K562 (cell line): ENCODE measurements around the gene KISS1R. TPM values are rescaled to one million over a fixed set of nuclear protein-coding genes. Genes with fewer than 3 reads are reported as not detected.
A peak's percentile ranks its signal among the peaks of the same experiment; 100 is the strongest.

ENCODE experiments used
- ATAC-seq: fragments of 200-7000 bp; cut with Tn5 transposase; 3 replicates; pipeline ENCODE4 v1.9.1; 2020; ENCODE audit warnings: moderate library complexity
- BruUV-seq: library from RNA; stranded (reverse); fragments of 400-500 nt; replicated peaks from 2 replicates; lab custom pipeline; 2021; lab: Mats Ljungman, UMichigan
- CTCF ChIA-PET: fragments of 300-600 bp; formaldehyde crosslinking; extraction: SDS; loops from one replicate; lab custom pipeline; 2021; ENCODE audit warnings: low intra/inter-chr PET ratio; lab: Yijun Ruan, JAX
- POLR2A ChIA-PET: fragments of 300-600, 350-650 bp; sonication (Branson Sonifier 250); formaldehyde crosslinking; extraction: SDS; loops from one replicate; lab custom pipeline; 2021; ENCODE audit warnings: antibody characterized with exemption, inconsistent platforms; lab: Yijun Ruan, JAX
- DNase-seq, 4 experiments: peaks; one replicate each; pipeline versions ENCODE4 v3.0.0 to v3.0.0-alpha.2; 2011 to 2018; ENCODE audit warnings: low spot score in 3 of 4, mixed read lengths in 3 of 4; ENCODE audit errors: extremely low read depth in 1 of 4
- FAIRE-seq: peaks from 2 replicates; lab custom pipeline; 2011; peaks lifted over from hg19 to GRCh38; lab: Jason Lieb, UNC
- H2AFZ ChIP-seq: 2 replicates; pipeline ENCODE4 v1.6.0; 2011; ENCODE audit warnings: low read depth, low read length, control low read depth, inconsistent platforms
- H3K27ac ChIP-seq: fragments of 200-600 bp; 3 replicates; pipeline ENCODE4 v1.8.0; 2011; ENCODE audit warnings: low read depth, mild to moderate bottlenecking, control low read depth, inconsistent platforms, low read length, moderate library complexity, mixed read lengths; ENCODE audit errors: extremely low read depth
- H3K27me3 ChIP-seq, 2 experiments: fragments of 300-600 bp in 1 of 2; 2 replicates in 1 of 2; 3 replicates in 1 of 2; pipeline versions ENCODE4 v1.6.0 to v1.8.0; 2011; ENCODE audit warnings: inconsistent platforms in 2 of 2, low read length in 2 of 2, mild to moderate bottlenecking in 1 of 2, mixed read lengths in 1 of 2, moderate library complexity in 1 of 2; ENCODE audit not compliant: control insufficient read depth in 2 of 2, insufficient read depth in 2 of 2
- H3K36me3 ChIP-seq: fragments of 300-600 bp; 3 replicates; pipeline ENCODE4 v1.8.0; 2011; ENCODE audit warnings: mild to moderate bottlenecking, low read length, inconsistent platforms; ENCODE audit not compliant: control insufficient read depth, insufficient read depth
- H3K4me1 ChIP-seq, 2 experiments: fragments of 200-600 bp in 1 of 2; replicated peaks in 1 of 2; 2 replicates in 1 of 2; 3 replicates in 1 of 2; pipeline versions ENCODE4 v1.5.1 to v1.8.0; 2011; ENCODE audit warnings: inconsistent platforms in 2 of 2, low read length in 2 of 2, mild to moderate bottlenecking in 1 of 2, mixed read lengths in 1 of 2, moderate library complexity in 1 of 2; ENCODE audit not compliant: control insufficient read depth in 2 of 2, insufficient read depth in 2 of 2
- H3K4me2 ChIP-seq: 2 replicates; pipeline ENCODE4 v1.6.1; 2011; ENCODE audit warnings: low read length, control low read depth, inconsistent platforms, mixed read lengths; ENCODE audit not compliant: insufficient read depth
- H3K4me3 ChIP-seq: fragments of 200-600 bp; sonication (generic), shearing (Covaris generic); 2 replicates; pipeline ENCODE4 v1.5.1; 2016; ENCODE audit warnings: control low read depth, inconsistent platforms
- H3K79me2 ChIP-seq: fragments of 200-600 bp; 3 replicates; pipeline ENCODE4 v1.8.0; 2011; ENCODE audit warnings: low read length, inconsistent platforms; ENCODE audit not compliant: control insufficient read depth, insufficient read depth
- H3K9ac ChIP-seq, 2 experiments: 2 replicates each; pipeline versions ENCODE4 v1.6.0 to v1.6.1; 2011; ENCODE audit warnings: low read depth in 2 of 2, low read length in 2 of 2, control low read depth in 1 of 2, inconsistent platforms in 1 of 2, mild to moderate bottlenecking in 1 of 2, mixed read lengths in 1 of 2; ENCODE audit not compliant: insufficient read depth in 1 of 2
- H3K9me1 ChIP-seq: one replicate; pipeline ENCODE4 v1.6.0; 2011; ENCODE audit warnings: inconsistent platforms, mild to moderate bottlenecking, low read length, moderate library complexity; ENCODE audit not compliant: control insufficient read depth, insufficient read depth
- H3K9me3 ChIP-seq: replicated peaks from 2 replicates; pipeline ENCODE4 v1.5.1; 2011; ENCODE audit warnings: low read depth, low read length, inconsistent platforms; ENCODE audit not compliant: control insufficient read depth, insufficient read depth
- H4K20me1 ChIP-seq: replicated peaks from 2 replicates; pipeline ENCODE4 v1.6.1; 2011; ENCODE audit warnings: low read length, inconsistent platforms, mixed read lengths; ENCODE audit not compliant: control insufficient read depth, insufficient read depth
- CEBPB ChIP-seq: fragments of 450-650 bp; IDR thresholded peaks from 2 replicates; pipeline ENCODE4 v1.6.1; 2016; ENCODE audit warnings: missing genetic modification characterization, missing compliant biosample characterization
- ETS1 ChIP-seq: conservative IDR thresholded peaks from 2 replicates; pipeline ENCODE4 v1.6.1; 2011; ENCODE audit warnings: low read depth, mild to moderate bottlenecking, low read length; ENCODE audit not compliant: control insufficient read depth
- KDM5B ChIP-seq: fragments of 200-600 bp; sonication (generic); IDR thresholded peaks from 2 replicates; pipeline ENCODE4 v1.6.1; 2012; ENCODE audit warnings: low read depth, mild to moderate bottlenecking, moderate library complexity, low read length, control low read depth, inconsistent platforms; ENCODE audit not compliant: insufficient replicate concordance
- MAFG ChIP-seq: fragments of 450-650 bp; conservative IDR thresholded peaks from 2 replicates; pipeline ENCODE4 v1.6.1; 2016; ENCODE audit warnings: missing genetic modification characterization, missing compliant biosample characterization
- UBTF ChIP-seq, 2 experiments: IDR thresholded peaks; 2 replicates each; pipeline ENCODE4 v1.6.1; 2012; ENCODE audit warnings: improper control_type of control experiment in 2 of 2, low read depth in 2 of 2, low read length in 2 of 2, borderline replicate concordance in 1 of 2
- ZFP36 ChIP-seq: fragments of 150-350 bp; IDR thresholded peaks from 2 replicates; pipeline ENCODE4 v1.6.1; 2018; ENCODE audit warnings: low read length, low read depth; ENCODE audit not compliant: partially characterized antibody
- ZNF644 ChIP-seq: fragments of 200-800 bp; sonication (Bioruptor generic); IDR thresholded peaks from 2 replicates; pipeline ENCODE4 v1.6.1; 2016; ENCODE audit warnings: low read depth, missing genetic modification characterization, missing compliant biosample characterization
- ZNF707 ChIP-seq: fragments of 250-450 bp; sonication (Bioruptor Pico); conservative IDR thresholded peaks from 2 replicates; pipeline ENCODE4 v1.8.0; 2022; ENCODE audit warnings: inconsistent platforms, mild to moderate bottlenecking, moderate library complexity
- ZNF740 ChIP-seq, 3 experiments: fragments of 200-800 bp in 1 of 3; sonication (Bioruptor generic) in 1 of 3; sonication (generic) in 1 of 3; formaldehyde crosslinking in 1 of 3; IDR thresholded peaks; 2 replicates each; pipeline versions ENCODE4 v1.6.1 to v1.8.0; 2016 to 2022; ENCODE audit warnings: mild to moderate bottlenecking in 2 of 3, missing compliant biosample characterization in 2 of 3, missing genetic modification characterization in 2 of 3, missing genetic modification reagents in 1 of 3
- ZNF766 ChIP-seq: fragments of 200-800 bp; sonication (Bioruptor generic); conservative IDR thresholded peaks from 2 replicates; pipeline ENCODE4 v1.6.1; 2016; ENCODE audit warnings: missing genetic modification characterization, missing compliant biosample characterization
- WGBS: fragments of 100-300 bp; shearing (Covaris generic); methylation state at CpG from one replicate; pipeline ENCODE4 v1.1.6; 2016; ENCODE audit warnings: low coverage, mixed read lengths; ENCODE audit not compliant: insufficient coverage; ENCODE audit errors: missing lambda C conversion rate; 5-methylcytosine and 5-hydroxymethylcytosine counted together
- in situ Hi-C: fragments of 300-500 bp; cut with MboI; formaldehyde crosslinking; loops from 4 replicates; pipeline ENCODE4 v1.15.0; 2018; ENCODE audit warnings: inconsistent platforms, mixed read lengths
- intact Hi-C: fragments of 100-400 bp; cut with micrococcal nuclease; formaldehyde crosslinking; loops from 2 replicates; pipeline ENCODE4 v1.14.2; 2022
- polyA plus RNA-seq, 8 experiments: library from polyadenylated mRNA; depleted of rRNA in 4 of 8; stranded (reverse) in 5 of 8; unstranded in 3 of 8; fragments of >200 nt; fragmentation: Nextera tagmentation in 2 of 8; fragmentation: Illumina TruSeq in 1 of 8; extraction: Ambion mirVana in 2 of 8; extraction: Trizol in 1 of 8; gene quantifications; 2 replicates each; pipeline versions ENCODE4 v1.2.1 to v1.2.3, GENCODE V29; 2011 to 2014; ENCODE audit warnings: inconsistent platforms in 1 of 8, missing spikeins in 1 of 8
- total RNA-seq, 7 experiments: library from RNA; depleted of rRNA in 6 of 7; stranded (reverse); fragments of >200 nt in 6 of 7; fragmentation: Illumina TruSeq in 2 of 7; extraction: Trizol in 2 of 7; gene quantifications; 2 replicates each; pipeline versions ENCODE4 v1.2.1 to v1.2.3, GENCODE V29; 2011 to 2021; ENCODE audit warnings: low replicate concordance in 1 of 7
- TF ChIP-seq, protein P1 (sequence below): fragments of 450-650 bp; IDR thresholded peaks from 2 replicates; pipeline ENCODE4 v1.6.1; 2016; ENCODE audit warnings: borderline replicate concordance

Gene KISS1R
- total and polyA plus RNA-seq, 9 of the 15 experiments (the other 6 are each of a cell fraction or from before 2014, with no cell fraction given): 0.37 to 39.4 (median 2.0) TPM

DNA sequence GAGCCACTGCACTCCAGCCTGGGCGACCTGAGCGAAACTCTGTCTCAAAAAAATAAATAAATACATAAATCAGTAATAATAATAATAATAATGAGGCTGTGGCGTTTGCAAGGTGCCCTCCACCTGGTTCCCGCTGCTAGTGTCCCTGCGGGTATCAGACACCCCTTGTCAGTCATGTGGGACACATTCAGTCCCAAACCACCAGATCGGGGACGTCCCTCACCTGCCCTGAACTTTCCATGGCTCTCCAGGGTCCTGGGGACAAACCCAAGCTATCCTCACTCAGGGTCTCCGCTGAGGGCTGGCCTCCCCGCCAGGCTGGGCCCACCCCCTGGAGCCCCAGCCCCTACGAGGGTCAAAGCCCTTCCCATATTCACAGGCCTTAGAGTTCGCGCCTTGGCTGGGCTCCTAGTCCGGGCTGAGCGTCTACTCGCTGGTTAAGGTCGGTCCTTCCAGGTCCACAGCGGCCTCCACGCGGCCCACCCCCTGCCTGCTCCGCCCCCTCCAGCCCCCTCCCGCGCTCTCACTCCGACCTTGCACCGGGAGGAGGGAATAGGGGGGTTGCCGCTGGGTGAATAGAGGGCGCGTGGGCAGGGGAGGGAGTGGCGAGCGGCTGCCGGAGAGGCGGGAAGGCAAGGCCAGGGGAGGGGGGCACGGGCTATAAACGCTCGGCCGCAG is 349 bp upstream of the KISS1R start (continued):
- 0 out of 4 replicates have a peak, but pooled peaks of 1 of the 2 experiments have one; percentile 54 for TF ChIP-seq UBTF (IDR thresholded peaks at IDR 0.05; ENCODE audit: borderline replicate concordance in 1 of 2, low read depth in 2 of 2, low read length in 2 of 2)
- no peak for TF ChIP-seq MAFG (tag)
- TF ChIP-seq ZFP36: peak; percentile 52
- no peak for TF ChIP-seq KDM5B
- TF ChIP-seq, all 486 proteins: peak for 31

DNA sequence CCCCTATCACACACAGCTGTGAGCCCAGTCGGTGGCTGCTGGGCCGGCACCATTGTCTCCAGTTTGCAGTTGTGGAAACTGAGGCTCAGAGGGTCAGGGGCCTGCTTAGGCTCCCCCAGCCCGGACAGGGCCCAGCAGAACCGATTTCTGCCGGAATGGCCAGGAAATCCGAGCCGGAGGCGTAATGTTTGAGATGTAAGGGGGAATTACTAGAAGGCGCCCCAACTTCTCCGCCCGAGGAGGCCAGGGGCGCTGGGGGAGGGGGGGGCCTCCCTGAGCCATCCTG is 962 bp downstream of the KISS1R start:
- H3K27ac ChIP-seq: peak overlapping the region; percentile 89
- H3K27me3 ChIP-seq: no peaks in the 10 kb centered on the region
- H4K20me1 ChIP-seq: no peaks in the 10 kb centered on the region
- H3K4me3 ChIP-seq: peak overlapping the region; percentile 65
- no peaks in the 10 kb centered on the region for H3K9me1 ChIP-seq
- H3K9ac ChIP-seq: peak overlapping the region; percentile 83 to 94
- H2AFZ ChIP-seq: peak overlapping the region; percentile 83
- WGBS: 4% methylated on average over 8 of the region's 12 CpGs
- peaks cover 33% of the 10 kb centered on the region for H3K79me2 ChIP-seq
- ChIA-PET POLR2A (interaction anchor here (0.6 kb wide), 2 partner anchors 29 to 70 kb away, joined by 3 read pairs; no protein-coding TSS in a partner anchor), CTCF (interaction anchor here (0.7 to 6.8 kb wide), 5 partner anchors 25 to 148 kb away, joined by 3 to 74 read pairs (median 6); partner anchors contain the start of genes MED16 and RNU6-9)
- in situ Hi-C loops: no loop called here
- no peak for TF ChIP-seq CEBPB (tag)
- TF ChIP-seq ETS1: no peak
- 0 out of 2 replicates have a peak, but pooled peaks have one; percentile 25 for TF ChIP-seq ZNF766
- TF ChIP-seq ZNF740 (CRISPR knock-in tag; IDR thresholded peaks at IDR 0.05): no peak
- TF ChIP-seq ZNF740 (tag; IDR thresholded peaks at IDR 0.05): 0 out of 4 replicates have a peak, but pooled peaks of 1 of the 2 experiments have one; percentile 10
- TF ChIP-seq ZNF644 (tag): no peak
- no peak for TF ChIP-seq ZNF707
- TF ChIP-seq, protein P1, sequence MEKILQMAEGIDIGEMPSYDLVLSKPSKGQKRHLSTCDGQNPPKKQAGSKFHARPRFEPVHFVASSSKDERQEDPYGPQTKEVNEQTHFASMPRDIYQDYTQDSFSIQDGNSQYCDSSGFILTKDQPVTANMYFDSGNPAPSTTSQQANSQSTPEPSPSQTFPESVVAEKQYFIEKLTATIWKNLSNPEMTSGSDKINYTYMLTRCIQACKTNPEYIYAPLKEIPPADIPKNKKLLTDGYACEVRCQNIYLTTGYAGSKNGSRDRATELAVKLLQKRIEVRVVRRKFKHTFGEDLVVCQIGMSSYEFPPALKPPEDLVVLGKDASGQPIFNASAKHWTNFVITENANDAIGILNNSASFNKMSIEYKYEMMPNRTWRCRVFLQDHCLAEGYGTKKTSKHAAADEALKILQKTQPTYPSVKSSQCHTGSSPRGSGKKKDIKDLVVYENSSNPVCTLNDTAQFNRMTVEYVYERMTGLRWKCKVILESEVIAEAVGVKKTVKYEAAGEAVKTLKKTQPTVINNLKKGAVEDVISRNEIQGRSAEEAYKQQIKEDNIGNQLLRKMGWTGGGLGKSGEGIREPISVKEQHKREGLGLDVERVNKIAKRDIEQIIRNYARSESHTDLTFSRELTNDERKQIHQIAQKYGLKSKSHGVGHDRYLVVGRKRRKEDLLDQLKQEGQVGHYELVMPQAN: 0 out of 2 replicates have a peak, but pooled peaks have one; percentile 22
- H3K36me3 ChIP-seq: peaks cover 8% of the 10 kb centered on the region; the same call in 1 of the 3 replicates
- BruUV-seq: no TSS peak
- peaks cover 6 to 70% of the 10 kb centered on the region in 2 experiments; a peak in 4 of 5 replicates for H3K4me1 ChIP-seq
- peak overlapping the region; percentile 84 for H3K4me2 ChIP-seq
- DNase-seq (no peak), FAIRE-seq (no peak), ATAC-seq (no peak)
- no peaks in the 10 kb centered on the region for H3K9me3 ChIP-seq
- intact Hi-C loops: no loop called here
